ENCODE measurements around the gene RAB3C. TPM values are rescaled to one million over a fixed set of nuclear protein-coding genes. Genes with fewer than 3 reads are reported as not detected.

Gene RAB3C
- polyA plus RNA-seq, 1 experiment: not detected

DNA sequence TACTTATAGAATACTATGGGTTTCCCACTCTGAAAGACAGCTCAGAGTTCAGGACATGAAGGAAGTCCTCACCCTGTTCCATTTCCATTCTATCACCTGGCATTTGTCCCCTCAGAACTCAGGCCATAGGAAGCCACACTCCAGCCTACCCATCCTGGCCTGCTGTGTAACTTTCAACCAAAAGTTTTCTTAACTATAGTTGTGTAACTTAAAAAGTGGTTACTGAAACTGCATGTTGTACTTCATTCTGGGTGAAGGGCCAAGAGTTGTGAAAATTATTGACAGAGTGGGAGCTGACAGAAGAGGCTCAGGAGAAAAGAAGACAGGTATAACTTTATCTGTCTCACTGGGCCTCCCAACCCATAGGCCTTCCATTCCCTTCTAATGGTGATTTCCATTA lies 212.5 kb downstream of the RAB3C start:
- no peaks in the 10 kb centered on the region for H3K9me3 ChIP-seq (ENCODE audit: control insufficient read depth, insufficient read depth, low read length)
- no peaks in the 10 kb centered on the region for H3K27me3 ChIP-seq (ENCODE audit: control insufficient read depth, insufficient read depth, low read length)
- no peak overlapping the region for H3K27ac ChIP-seq (ENCODE audit: low read depth, low read length)
- ChIA-PET POLR2A (no interaction called here), CTCF (no interaction called here)
- no peak for DNase-seq (ENCODE audit: low read depth, low spot score)
- TF ChIP-seq, protein P1, sequence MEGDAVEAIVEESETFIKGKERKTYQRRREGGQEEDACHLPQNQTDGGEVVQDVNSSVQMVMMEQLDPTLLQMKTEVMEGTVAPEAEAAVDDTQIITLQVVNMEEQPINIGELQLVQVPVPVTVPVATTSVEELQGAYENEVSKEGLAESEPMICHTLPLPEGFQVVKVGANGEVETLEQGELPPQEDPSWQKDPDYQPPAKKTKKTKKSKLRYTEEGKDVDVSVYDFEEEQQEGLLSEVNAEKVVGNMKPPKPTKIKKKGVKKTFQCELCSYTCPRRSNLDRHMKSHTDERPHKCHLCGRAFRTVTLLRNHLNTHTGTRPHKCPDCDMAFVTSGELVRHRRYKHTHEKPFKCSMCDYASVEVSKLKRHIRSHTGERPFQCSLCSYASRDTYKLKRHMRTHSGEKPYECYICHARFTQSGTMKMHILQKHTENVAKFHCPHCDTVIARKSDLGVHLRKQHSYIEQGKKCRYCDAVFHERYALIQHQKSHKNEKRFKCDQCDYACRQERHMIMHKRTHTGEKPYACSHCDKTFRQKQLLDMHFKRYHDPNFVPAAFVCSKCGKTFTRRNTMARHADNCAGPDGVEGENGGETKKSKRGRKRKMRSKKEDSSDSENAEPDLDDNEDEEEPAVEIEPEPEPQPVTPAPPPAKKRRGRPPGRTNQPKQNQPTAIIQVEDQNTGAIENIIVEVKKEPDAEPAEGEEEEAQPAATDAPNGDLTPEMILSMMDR (IDR thresholded peaks at IDR 0.05; ENCODE audit: low read depth, low read length): no peak
- no peak overlapping the region for H3K4me3 ChIP-seq (ENCODE audit: low read depth, low read length)

DNA sequence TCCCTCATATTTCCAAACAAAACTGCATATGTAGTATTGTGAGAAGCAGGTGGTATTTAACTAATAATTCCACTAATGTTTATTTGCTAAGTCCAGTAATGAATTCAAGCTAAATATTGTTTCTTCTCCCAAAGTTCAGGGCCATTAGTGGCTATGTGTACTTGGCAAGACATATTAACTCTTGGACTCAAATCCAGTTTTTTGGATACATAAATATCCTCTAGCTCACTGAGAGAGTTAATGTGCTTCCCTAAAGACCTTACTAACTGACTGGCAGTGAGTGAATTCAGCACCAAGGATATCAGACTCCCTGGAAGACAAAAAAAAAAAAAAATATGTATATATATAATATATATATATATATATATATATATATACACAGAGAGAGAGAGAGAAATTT lies 214.1 kb downstream of the RAB3C start:
- ChIA-PET CTCF (interaction anchor here (1.0 kb wide), 1 partner anchor 90 kb away, joined by 3 read pairs; no protein-coding TSS in a partner anchor), POLR2A (no interaction called here)
- TF ChIP-seq, protein P1 (IDR thresholded peaks at IDR 0.05; ENCODE audit: low read depth, low read length): no peak
- H3K4me3 ChIP-seq (ENCODE audit: low read depth, low read length): no peak overlapping the region
- no peak overlapping the region for H3K27ac ChIP-seq (ENCODE audit: low read depth, low read length)
- DNase-seq (ENCODE audit: low read depth, low spot score): no peak
- H3K27me3 ChIP-seq (ENCODE audit: control insufficient read depth, insufficient read depth, low read length): no peaks in the 10 kb centered on the region
- no peaks in the 10 kb centered on the region for H3K9me3 ChIP-seq (ENCODE audit: control insufficient read depth, insufficient read depth, low read length)

DNA sequence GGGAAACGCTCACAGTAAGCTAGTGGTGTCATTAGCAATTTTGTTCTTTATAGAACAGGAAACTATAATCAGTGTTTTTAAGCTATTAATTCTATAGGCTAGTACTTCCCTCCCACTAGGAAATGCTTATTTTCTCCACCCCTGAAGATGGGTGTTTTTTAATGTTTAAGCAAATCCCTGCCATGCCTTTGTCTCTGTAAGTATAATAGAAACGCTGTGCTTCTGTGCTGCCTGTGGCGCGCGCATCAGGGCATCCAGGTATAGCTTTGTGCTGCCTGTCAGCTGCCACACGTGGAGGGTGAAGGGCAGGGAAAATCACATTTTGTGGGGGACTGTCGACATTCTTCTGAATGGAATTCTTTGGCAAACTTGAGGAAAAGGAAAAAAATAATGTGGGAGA lies 217.5 kb downstream of the RAB3C start:
- Histone ChIP-seq H3K27me3 (ENCODE audit: control insufficient read depth, insufficient read depth, low read length) (no peaks in the 10 kb centered on the region), H3K27ac (ENCODE audit: low read depth, low read length) (no peak overlapping the region), H3K4me3 (ENCODE audit: low read depth, low read length) (no peak overlapping the region), H3K9me3 (ENCODE audit: control insufficient read depth, insufficient read depth, low read length) (no peaks in the 10 kb centered on the region)
- no peak for DNase-seq (ENCODE audit: low read depth, low spot score)
- CTCF ChIA-PET: no interaction called here
- TF ChIP-seq, protein P1 (IDR thresholded peaks at IDR 0.05; ENCODE audit: low read depth, low read length): no peak
- POLR2A ChIA-PET: no interaction called here

DNA sequence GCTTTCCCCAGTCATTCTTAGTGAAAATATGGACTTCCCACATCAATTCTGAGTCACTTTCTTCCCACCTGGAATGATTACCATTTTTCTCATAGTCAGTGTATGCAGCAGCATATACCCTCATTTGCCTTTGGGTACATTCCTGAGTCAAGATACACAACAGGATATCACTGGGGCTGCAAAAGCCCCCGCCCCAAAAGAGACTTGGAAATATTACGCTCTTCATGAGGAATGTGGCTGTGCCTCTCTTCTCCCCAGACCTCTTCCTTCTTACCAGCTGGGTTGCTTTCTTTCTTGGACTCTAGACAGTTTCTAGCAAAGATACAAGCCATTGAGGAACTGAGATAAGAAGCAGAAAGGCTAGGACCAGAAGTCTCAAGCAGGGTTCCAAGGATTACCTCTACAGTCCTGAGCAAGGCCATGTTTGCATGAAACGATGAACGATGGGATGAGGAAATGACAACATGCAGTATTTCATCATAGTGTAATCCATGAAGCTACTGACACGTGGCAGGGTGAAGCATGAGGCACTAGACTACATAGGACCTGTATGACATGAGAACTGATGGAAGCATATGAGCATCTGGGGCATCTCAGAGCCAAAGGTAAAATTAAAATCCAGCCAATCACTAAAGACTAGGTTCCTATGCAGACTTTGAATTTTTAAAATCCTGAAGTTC lies 218.1 kb downstream of the RAB3C start:
- no peaks in the 10 kb centered on the region for H3K9me3 ChIP-seq (ENCODE audit: control insufficient read depth, insufficient read depth, low read length)
- CTCF ChIA-PET: no interaction called here
- POLR2A ChIA-PET: no interaction called here
- H3K27me3 ChIP-seq (ENCODE audit: control insufficient read depth, insufficient read depth, low read length): no peaks in the 10 kb centered on the region
- DNase-seq (ENCODE audit: low read depth, low spot score): no peak
- H3K4me3 ChIP-seq (ENCODE audit: low read depth, low read length): no peak overlapping the region
- no peak overlapping the region for H3K27ac ChIP-seq (ENCODE audit: low read depth, low read length)
- TF ChIP-seq, protein P1 (IDR thresholded peaks at IDR 0.05; ENCODE audit: low read depth, low read length): no peak

DNA sequence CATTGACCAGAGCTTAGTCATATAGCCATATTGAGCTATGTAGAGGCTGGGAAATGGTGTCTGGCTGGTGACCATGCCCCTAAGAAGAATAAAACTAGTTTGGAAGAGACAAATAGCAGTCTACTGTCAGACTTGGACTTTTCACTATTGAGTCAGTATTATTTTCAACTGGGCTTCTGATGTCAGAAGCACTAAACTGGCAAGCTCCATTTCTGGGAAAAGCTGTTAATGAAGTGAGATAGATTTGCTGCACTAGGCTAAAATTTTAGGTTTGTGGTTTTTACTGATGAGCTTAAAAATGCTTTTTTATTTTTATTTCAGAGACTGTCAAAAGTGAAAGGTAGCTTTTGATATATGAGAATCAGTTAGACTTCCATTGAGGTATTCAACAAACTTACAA lies 220.2 kb downstream of the RAB3C start:
- POLR2A ChIA-PET: no interaction called here
- Histone ChIP-seq H3K27me3 (ENCODE audit: control insufficient read depth, insufficient read depth, low read length) (no peaks in the 10 kb centered on the region), H3K27ac (ENCODE audit: low read depth, low read length) (no peak overlapping the region), H3K4me3 (ENCODE audit: low read depth, low read length) (no peak overlapping the region), H3K9me3 (ENCODE audit: control insufficient read depth, insufficient read depth, low read length) (no peaks in the 10 kb centered on the region)
- no peak for DNase-seq (ENCODE audit: low read depth, low spot score)
- CTCF ChIA-PET: no interaction called here
- TF ChIP-seq, protein P1 (IDR thresholded peaks at IDR 0.05; ENCODE audit: low read depth, low read length): no peak
